Femur (tissue), 1 donor: ENCODE measurements around the gene EDEM1.
A peak's percentile ranks its signal among the peaks of the same experiment; 100 is the strongest.
"Not testable (repeated sequence)": the region's sequence is repeated elsewhere in the genome, so short reads cannot be mapped to it uniquely, and the experiment has no call there.

Experiments used
- DNase-seq: peaks from one replicate; pipeline ENCODE4 v3.0.0-alpha.2; 2017

EDEM1 gene

GRCh38 chr3:5187156-5187919 is at the start of gene EDEM1:
Gene EDEM1 (plus strand): TSS chr3:5187707. CDS start chr3:5187806, 99 bp downstream.
- DNase-seq, result peak; percentile 98

DNA sequence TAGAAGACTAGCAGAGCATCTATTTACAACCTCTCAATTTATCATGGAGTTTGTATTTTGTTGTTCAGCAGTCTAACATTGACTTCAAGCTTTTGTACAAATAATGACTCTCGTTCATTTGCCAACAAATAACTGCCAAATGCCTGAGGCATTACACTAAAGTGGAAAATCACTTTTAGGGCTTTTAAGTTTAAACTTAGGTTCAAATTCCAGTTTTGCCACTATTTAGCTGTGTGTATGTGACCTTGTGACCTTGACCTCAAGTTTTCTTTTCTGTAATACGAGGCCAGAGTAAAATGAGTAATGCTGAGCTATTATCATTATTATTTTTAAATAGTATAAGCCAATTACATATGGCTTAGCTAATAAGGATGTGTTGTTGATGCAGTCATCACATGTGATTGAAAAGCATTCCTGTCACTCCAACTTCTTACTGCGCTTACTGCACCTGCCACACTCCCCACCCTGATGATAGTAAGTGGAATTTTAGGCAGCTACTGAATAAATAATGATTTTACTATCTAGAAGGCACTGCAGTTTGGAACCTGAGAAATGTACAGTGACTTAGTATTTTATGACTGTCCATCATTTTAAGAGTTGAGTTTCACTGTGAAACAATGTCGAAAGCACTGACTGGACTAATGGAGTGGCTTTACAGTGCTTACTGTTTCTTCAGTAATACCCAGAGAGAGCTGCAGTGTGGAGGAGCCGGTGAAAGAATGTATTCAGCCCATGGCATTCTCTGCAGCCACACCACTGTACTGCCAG is 49.1 kb upstream of the EDEM1 start:
- no peak for DNase-seq

DNA sequence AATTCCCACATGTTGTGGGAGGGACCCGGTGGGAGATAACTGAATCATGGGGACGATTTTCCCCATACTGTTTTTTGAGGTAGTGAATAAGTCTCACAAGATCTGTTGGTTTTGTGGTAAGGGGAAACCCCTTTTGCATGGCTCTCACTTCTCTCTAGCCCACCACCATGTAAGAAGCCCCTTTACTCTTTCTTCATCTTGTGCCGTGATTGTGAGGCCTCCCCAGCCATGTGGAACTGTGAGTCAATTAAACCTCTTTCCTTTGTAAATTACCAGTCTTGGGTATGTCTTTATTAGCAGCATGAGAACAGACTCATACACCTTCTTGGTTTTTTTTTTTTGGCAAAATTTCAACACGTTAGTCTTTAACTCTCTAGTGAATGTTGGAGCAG is 47.3 kb upstream of the EDEM1 start:
- no peak for DNase-seq

DNA sequence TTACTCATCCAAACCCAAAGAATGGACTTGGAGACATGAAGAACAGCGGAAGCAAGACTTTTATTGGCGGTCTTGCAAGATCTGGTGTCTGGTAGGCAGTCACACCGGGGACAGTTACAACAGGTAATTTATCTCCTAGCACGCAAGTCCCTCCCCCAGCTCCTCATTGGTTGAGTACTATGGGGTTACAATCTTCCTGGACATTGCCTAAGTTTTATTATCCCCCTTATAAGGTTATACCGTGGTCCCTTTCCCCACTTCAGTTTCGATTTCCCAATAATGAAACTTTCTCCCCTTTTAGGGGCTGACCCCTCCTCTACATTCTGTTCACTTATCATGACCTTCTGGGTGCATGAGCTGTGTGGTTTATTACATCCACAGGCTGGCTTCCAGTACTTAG is 46.7 kb upstream of the EDEM1 start:
- no peak for DNase-seq

- no peak for DNase-seq
Measured at GRCh38 chr3:5141760-5142159, 45.7 kb upstream of the EDEM1 start.

DNA sequence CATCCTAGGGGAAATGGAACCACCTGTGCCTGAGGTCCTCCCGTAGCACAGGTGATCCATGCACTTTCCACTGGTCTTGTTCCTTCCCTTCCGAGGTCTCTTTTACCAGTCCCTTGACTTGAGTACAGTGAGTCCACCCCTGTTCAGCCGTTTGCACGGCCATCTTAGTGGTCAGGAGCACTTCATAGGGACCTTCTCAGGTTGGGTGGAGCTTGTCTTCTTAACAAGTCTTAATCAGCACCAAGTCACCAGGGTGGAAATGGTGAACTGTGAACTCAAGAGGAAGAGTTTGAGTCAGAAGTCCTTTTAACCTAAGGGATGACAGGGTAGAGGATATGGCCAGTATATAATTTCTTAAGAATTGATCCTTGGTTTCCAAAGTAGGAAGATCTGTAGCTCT is 44.0 kb upstream of the EDEM1 start:
- DNase-seq, result no peak

DNA sequence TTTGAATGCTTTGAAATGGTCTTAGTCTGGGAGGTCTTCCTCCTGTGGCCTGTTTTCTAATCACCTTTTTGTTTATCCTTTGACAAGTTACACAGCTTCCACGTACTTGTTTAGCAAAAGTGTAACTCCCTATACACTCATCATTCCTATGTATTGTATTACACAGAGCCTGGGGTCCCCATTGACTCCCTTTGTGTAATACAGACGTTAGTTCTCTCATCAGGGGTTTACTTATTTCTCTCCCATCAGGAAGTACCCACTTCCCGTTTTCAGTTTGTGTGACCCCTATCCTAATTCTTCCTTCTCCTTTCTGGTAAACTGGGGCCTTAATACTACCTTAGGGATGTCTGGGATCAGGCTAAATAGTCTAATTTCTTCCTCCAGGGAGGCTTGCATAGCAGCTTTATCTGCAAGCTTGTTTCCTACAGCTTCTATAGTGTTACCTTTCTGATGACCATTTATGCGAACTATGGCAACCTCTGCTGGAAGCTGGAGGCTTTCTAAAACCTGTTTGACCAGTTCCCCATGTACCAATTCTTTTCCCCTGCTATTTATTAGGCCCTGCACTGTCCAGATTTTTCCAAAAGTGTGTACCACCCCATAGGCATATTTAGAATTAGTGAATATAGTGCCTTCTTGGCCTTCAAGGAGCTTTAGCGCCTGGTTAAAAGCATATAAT is 43.1 kb upstream of the EDEM1 start:
- no peak for DNase-seq

DNA sequence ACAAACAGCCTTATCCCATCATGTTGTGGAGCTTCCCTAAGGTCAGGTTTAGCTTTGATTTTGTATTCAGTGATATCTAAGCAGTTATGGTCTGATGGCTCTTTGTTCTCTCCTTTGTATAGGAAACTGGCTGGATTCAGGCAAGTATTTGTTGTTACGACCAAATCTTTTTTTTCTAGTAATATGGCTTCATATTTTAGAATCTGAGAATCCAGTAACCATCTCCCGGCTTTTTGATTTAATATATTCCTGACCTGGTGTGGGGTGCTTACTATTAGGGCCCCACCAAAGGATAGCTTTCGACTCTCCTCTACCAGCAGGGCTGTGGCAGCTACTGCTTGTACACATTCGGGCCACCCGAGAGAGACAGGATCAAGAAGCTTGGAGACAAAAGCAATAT is 42.4 kb upstream of the EDEM1 start:
- DNase-seq, result no peak

GRCh38 chr3:5147152-5147551 is 40.4 kb upstream of the EDEM1 start:
- DNase-seq, result not testable (repeated sequence)

DNA sequence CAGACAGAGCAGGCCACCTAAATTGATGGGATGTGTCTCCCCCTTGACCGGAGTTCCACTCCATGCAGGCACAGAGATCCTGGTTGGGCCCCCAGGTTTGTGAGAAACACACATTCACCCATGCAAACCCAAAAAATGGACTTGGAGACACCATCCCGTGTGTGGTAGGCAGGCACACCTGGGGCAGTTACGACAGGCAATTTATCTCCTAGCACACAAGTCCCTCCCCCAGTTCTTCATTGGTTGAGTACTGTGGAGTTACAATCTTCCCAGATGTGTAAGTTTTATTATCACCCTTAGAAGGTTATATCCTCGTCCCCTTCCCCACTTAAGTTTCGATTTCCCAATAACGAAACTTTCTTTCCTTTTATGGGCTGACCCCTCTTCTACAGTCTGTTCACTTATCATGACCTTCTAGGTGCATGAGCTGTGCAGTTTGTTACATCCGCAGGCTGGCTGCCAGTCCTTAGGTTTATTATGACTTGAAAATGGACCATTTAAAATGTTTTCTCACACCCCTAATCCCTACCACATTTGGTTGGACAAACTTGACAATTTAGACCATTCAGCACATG is 38.1 kb upstream of the EDEM1 start:
- DNase-seq, result no peak

GRCh38 chr3:5151586-5151985 is 35.9 kb upstream of the EDEM1 start:
- DNase-seq, result no peak

DNA sequence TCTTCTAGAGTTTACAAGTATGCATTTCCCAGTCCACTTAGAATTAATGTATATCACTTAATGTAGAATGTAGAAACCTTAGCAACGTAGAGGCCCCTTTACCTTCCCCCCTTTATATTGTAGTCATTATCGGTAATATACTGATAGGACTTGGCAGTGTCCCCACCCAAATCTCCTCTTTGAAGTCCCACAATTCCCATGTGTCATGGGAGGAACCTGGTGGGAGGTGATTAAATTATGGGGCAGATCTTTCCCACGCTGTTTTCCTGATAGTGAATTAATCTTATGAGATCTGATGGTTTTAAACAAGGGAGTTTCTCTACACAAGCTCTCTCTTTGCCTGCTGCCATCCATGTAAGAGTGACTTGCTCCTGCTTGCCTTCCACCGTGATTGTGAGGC is 34.4 kb upstream of the EDEM1 start:
- no peak for DNase-seq

- no peak for DNase-seq
Measured at GRCh38 chr3:5155241-5155640, 32.3 kb upstream of the EDEM1 start.

DNA sequence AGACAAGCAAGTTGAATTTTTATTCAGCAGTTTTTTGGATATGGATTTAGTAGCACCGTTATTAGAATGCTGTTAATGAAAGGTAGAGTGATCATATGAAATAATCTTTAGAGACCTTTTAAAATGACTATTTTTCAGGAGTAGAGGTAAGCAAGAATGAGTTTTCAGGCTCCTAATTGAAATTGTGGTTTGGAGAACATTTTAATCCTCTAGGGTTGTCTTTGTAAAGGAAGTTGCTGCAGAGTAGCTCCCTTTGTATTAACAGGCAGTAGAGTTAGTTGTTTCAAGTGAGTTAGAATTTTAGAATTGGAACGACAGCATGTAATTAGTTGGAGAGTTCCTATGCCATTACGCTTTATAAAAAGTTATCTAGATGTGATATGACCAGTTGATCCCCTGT is 27.2 kb upstream of the EDEM1 start:
- no peak for DNase-seq

GRCh38 chr3:5160940-5161858 is 26.3 kb upstream of the EDEM1 start:
- no peak for DNase-seq

DNA sequence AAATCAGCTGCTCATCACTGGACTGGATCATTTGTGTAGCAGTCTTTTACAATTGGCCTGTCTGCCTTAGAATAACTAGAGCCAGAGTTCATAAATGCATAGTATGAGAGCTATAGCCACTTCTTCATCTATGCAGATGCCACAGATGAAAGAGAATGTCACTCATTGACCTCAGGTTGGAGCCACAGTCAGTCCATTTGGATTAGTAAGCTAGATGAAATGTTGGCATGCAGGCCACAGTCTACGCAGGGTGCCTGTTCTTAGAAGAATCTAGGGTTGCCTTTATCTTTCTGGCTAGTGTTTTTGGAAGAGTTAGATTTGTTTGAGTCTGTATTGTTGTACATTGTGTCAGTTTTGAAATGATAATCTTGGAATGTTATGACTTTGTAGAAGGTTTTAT is 25.4 kb upstream of the EDEM1 start:
- DNase-seq, result no peak

DNA sequence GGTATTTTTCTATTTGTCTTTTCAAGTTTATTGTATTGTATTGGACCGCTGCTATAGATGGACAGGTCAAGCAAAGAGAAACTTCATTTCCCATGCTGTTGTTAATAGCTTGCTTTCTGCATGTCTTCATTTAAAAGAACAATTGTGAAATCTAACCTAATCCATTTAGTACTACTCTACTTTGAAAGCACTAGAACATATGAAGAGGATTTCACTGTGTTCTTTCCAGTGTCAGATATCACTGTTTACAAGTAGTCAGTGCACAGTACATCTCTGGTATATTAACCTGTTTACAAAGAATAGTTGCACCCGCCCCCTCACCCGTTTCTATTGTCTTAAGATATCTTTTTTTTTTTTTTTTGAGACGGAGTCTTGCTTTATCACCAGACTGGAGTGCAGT is 21.8 kb upstream of the EDEM1 start:
- DNase-seq, result no peak

GRCh38 chr3:5166846-5167245 is 20.7 kb upstream of the EDEM1 start:
- DNase-seq, result no peak

DNA sequence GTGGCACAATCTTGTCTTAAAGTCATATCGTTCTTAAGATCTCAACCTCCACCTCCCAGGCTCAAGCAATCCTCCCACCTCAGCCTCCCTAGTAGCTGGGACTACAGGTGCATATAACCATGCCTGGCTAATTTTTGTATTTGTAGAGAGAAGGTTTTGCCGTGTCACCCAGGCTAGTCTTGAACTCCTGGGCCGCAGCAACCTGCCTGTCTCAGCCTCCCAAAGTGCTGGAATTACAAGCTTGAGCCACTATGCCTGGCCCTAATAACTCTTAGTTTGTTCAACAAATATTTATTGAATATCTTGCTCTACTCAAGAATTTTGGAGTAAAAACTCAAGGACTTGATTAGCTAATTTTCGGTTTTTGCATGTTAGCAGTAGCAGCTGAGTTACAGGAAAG is 19.4 kb upstream of the EDEM1 start:
- no peak for DNase-seq

GRCh38 chr3:5169807-5170206 is 17.7 kb upstream of the EDEM1 start:
- no peak for DNase-seq

- no peak for DNase-seq
Measured at GRCh38 chr3:5170975-5171374, 16.5 kb upstream of the EDEM1 start.

- no peak for DNase-seq
Measured at GRCh38 chr3:5172018-5172417, 15.5 kb upstream of the EDEM1 start.
